NCI-H1694 (cell line): Measurements from ENCODE around the gene SEMA4G.
A peak's percentile ranks its signal among the peaks of the same experiment; 100 is the strongest.

Source experiments
- DNase-seq: peaks from one replicate; lab custom pipeline; 2025; lab: John Stamatoyannopoulos, UW

Gene SEMA4G

GRCh38 chr10:100988166-100988565 lies 18.9 kb downstream of the SEMA4G start:
- DNase-seq = no peak

DNA sequence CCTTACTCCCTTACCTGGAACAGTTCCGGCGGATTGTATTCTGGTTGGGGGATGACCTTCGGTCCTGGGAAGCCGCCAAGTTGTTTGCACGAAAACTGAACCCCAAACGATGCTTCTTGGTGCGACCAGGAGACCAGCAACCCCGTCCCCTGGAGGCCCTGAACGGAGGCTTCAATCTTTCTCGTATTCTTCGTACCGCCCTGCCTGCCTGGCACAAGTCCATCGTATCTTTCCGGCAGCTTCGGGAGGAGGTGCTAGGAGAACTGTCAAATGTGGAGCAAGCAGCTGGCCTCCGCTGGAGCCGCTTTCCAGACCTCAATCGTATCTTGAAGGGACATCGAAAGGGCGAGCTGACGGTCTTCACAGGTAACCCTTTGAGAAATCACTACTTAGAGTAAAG lies 19.8 kb downstream of the SEMA4G start:
- DNase-seq = no peak

DNA sequence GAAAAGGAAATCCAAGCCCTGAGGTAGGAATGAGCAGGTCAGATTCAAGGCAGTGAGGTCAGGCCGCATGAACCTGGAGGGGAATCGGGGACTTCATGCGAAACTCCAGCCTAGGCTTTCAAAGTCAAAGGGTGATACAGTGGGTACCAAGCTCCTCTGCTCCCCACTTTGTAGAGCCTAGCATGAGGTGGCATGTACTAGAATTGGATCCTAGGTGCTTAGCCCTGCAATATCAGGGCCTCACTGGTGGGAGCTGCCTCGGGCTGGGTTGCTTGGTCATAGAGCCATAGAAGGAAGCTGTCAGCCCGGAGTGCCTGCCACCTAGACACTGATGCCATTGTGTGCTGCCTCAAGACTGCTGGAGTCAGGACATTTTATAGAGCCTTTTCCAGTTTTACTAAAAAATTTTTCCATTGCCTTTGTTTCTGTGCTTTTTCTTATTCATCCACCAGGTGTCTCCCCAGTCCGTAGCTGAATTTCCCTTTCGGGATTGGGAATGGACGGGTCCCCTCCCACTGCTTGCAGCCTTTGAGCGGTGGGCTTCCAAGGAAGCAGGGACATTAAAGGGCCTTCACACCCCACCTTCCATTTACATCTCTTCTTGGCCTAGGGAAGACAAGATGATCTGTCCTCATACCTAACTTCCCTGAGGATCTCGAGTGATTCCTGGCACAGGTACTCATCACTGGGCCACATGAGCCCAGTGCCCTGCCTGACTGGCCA lies 24.8 kb downstream of the SEMA4G start:
- DNase-seq = no peak

GRCh38 chr10:100995181-100995580 lies 25.9 kb downstream of the SEMA4G start:
- DNase-seq = no peak

- no peak for DNase-seq
These were observed 27.5 kb downstream of the SEMA4G start for GRCh38 chr10:100996678-100997359.

DNA sequence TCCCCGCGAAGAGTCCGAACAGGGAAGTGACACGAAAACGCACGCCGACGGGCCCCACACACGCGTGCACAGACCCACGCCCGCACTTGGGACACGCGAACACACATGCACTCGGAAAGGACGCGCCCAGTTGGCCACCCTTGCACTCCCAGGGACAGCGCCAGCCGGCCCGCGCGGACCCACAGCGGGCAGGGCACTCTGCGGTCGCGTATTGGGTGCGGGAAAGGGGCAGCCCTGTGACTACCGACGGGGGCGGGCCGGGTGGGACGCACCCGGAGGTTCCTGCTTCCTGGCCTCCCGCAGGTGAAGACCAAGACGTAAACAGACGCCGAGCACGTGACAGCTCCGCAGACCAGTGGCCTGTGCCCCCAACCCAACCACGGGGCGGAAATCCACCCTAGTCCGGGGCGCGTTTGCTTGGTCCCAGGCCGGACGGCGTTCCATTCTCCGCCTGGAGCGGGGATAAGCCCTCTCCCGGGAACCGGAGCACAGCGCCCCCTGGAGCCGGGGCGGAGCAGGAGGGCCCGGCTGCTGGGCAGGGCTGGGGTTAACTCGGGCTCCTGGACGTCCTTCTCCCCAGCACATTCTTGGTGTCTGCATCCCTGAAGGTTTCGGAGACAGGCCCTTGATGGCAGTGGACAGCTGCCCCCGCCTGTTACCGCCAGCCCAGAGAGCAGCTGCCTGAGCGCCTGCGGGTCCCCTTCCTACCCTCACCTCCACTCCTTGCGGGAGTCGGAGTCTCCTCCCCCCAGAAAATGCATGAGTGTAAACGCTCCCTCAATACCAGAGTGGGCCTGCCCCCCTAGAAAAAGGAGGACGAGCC lies 28.3 kb downstream of the SEMA4G start:
- DNase-seq = peak; percentile 29

GRCh38 chr10:100998183-100998990 lies 29.1 kb downstream of the SEMA4G start:
- DNase-seq = peak; percentile 77

DNA sequence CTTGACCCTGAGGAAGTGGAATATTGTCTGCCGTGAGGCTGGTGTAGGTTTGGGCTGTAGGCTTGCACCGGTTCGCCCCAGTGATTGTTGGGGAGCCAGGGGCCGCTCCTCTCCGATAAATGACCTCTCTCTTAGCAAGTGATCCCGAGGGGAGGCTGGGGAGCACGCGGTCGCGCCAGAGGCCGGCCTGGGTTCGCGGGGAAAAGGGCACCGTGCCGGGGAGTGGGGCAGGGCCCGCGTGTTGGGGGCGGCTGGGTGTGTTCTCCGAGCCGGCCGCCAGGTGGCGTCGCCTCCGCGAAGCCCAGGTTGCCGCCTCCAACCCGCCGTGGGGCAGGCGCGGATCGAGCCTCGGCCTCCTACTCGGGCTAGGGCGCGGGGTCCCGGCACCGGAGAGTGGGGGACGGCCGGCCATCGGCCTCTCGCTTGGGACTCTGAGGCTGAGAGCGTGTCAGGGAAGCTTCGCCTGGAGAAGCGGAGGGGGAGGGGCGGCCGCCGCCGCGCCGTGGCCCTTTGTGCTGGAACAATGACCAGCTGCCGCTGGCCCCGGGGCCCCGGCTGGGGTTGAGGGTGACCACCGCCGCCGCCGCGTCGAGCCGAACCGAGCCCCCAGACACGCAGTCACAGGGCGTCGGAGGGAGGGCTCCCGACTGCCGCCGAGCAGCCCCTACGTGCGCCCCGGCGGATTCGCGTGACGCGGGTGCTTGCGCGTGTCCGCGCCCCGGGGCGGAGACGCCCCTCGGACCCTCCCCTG lies 29.9 kb downstream of the SEMA4G start:
- peak; percentile 29 for DNase-seq

- DNase-seq = no peak
These were observed 30.4 kb downstream of the SEMA4G start, which contains the start of gene LZTS2 for GRCh38 chr10:100999742-101000126. Gene LZTS2, plus strand, starts transcription at chr10:100999808. Its CDS starts 2,731 bp downstream, at chr10:101002539.

- no peak for DNase-seq
These were observed 31.0 kb downstream of the SEMA4G start for GRCh38 chr10:101000127-101000914.

GRCh38 chr10:101000915-101001658 lies 31.8 kb downstream of the SEMA4G start:
- no peak for DNase-seq

- no peak for DNase-seq
These were observed 32.3 kb downstream of the SEMA4G start for GRCh38 chr10:101001659-101002035.

DNA sequence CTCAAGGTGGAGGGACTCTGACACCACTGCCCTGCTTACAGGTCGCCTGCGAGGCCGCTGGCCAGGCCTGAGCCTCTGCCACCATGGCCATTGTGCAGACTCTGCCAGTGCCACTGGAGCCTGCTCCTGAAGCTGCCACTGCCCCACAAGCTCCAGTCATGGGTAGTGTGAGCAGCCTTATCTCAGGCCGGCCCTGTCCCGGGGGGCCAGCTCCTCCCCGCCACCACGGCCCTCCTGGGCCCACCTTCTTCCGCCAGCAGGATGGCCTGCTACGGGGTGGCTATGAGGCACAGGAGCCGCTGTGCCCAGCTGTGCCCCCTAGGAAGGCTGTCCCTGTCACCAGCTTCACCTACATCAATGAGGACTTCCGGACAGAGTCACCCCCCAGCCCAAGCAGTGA lies 33.2 kb downstream of the SEMA4G start:
- no peak for DNase-seq

GRCh38 chr10:101003639-101004206 lies 34.4 kb downstream of the SEMA4G start:
- DNase-seq = no peak

- no peak for DNase-seq
These were observed 36.1 kb downstream of the SEMA4G start for GRCh38 chr10:101005361-101005760.

GRCh38 chr10:101005869-101006567 lies 36.7 kb downstream of the SEMA4G start:
- no peak for DNase-seq

DNA sequence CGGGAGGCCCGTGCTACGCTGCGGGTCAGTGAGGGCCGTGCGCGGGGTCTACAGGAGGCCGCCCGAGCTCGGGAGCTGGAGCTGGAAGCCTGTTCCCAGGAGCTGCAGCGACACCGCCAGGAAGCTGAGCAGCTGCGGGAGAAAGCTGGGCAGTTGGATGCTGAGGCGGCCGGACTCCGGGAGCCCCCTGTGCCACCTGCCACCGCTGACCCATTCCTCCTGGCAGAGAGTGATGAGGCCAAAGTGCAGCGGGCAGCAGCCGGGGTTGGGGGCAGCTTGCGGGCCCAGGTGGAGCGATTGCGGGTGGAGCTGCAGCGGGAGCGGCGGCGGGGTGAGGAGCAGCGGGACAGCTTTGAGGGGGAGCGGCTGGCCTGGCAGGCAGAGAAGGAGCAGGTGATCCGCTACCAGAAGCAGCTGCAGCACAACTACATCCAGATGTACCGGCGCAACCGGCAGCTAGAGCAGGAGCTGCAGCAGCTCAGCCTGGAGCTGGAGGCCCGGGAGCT lies 37.3 kb downstream of the SEMA4G start:
- no peak for DNase-seq

DNA sequence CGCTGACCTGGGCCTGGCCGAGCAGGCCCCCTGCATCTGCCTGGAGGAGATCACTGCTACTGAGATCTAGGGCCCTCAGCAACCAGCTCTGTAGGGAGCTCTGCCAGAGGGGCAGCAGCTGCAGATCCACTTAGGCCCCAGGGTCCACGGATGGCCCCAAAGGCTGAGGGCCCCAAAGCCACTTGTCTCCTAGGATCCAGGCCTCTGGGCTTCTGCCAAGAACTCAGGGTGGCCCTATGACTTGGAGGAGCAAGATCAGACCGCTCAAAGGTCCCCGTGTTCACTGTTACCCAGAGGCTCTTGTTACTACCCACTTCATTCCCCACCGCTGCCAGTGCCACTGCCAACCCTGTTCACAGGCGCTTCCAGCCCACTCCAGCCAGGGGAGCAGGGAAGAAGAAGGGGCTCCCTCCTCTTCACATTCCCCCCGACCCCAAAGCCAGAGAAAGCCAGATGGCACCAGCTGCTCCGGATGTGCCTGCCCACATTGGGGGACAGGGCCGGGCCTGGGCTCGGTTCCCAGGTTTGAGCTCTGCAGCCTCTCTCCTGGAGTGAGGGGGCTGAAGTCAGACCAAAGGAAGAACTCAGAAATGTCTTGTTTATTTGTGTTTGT lies 37.9 kb downstream of the SEMA4G start:
- DNase-seq = no peak
